ENCODE measurements around the gene CDKN2A.
"Not testable (repeated sequence)": the region's sequence is repeated elsewhere in the genome, so short reads cannot be mapped to it uniquely, and the experiment has no call there.

CDKN2A gene

DNA sequence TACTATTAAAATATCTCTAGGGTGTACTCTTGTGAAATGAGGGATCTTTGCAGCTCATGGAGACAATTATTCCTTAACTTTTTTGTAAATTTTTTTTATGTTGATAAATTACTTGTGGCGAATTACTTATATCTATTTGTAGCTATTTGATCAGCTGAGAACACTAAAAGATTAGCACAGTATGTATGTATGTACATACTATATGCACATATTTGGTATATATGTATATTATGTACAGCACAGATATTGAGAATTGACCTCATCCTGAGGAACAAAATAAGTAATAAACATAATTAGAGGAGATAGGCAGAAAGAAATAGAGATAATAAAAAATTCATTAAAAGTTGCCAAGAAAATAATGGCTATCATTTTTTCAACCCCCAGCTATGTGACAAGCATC, 11.8 kb downstream of the CDKN2A start:
- no peak for DNase-seq (ENCODE audit: low read depth, low spot score)

DNA sequence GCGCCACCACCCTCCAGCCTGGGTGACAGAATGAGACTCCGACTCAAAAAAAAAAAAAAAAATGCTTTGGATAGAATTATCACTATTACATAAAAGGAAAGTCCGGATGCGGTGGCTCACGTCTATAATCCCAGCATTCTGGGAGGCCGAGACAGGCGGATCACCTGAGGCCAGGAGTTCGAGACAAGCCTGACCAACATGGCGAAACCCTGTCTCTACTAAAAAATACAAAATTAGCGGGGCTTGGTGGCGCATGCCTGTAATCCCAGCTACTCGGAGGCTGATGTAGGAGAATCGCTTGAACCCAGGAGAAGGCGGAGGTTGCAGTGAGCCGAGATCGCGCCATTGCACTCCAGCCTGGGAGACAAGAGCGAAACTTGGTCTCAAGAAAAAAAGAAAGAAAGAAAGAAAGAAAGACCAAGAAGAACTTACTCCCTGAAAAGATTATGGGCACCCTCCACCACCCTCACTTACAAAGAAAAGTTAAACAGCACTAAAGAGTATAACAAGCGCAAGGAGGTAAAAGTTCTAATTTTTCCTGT, 17.8 kb downstream of the CDKN2A start:
- no peak for DNase-seq (ENCODE audit: low read depth, low spot score)

DNA sequence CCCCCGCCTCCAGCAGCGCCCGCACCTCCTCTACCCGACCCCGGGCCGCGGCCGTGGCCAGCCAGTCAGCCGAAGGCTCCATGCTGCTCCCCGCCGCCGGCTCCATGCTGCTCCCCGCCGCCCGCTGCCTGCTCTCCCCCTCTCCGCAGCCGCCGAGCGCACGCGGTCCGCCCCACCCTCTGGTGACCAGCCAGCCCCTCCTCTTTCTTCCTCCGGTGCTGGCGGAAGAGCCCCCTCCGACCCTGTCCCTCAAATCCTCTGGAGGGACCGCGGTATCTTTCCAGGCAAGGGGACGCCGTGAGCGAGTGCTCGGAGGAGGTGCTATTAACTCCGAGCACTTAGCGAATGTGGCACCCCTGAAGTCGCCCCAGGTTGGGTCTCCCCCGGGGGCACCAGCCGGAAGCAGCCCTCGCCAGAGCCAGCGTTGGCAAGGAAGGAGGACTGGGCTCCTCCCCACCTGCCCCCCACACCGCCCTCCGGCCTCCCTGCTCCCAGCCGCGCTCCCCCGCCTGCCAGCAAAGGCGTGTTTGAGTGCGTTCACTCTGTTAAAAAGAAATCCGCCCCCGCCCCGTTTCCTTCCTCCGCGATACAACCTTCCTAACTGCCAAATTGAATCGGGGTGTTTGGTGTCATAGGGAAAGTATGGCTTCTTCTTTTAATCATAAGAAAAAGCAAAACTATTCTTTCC, 19.3 kb downstream of the CDKN2A start:
- no peak for DNase-seq (ENCODE audit: low read depth, low spot score)

DNA sequence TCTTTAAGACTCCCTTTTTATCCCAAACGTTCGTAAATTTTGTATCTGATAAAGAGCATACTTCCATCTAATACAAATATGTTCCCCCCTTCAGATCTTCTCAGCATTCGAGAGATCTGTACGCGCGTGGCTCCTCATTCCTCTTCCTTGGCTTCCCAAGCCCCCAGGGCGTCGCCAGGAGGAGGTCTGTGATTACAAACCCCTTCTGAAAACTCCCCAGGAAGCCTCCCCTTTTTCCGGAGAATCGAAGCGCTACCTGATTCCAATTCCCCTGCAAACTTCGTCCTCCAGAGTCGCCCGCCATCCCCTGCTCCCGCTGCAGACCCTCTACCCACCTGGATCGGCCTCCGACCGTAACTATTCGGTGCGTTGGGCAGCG, 19.9 kb downstream of the CDKN2A start:
- DNase-seq (ENCODE audit: low read depth, low spot score): no peak

DNA sequence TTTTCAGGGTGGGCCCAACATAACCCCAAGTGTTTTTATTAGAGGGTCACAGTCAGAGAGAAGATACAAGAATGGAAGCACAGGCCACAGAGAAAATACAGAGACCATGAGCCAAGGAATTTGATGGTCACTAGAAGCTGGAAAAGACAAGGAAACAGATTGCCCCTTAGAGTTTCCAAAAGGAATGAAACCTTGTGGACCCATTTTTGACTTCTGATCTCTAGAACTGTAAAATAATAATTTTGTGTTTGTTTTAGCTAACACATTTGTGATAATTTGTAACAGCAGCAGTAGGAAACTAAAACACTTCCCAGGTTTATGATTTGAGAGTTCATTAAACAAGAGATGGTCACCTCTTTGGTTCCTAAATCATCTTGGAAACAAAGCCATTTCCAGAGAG, 21.8 kb downstream of the CDKN2A start:
- DNase-seq (ENCODE audit: low read depth, low spot score): no peak

DNA sequence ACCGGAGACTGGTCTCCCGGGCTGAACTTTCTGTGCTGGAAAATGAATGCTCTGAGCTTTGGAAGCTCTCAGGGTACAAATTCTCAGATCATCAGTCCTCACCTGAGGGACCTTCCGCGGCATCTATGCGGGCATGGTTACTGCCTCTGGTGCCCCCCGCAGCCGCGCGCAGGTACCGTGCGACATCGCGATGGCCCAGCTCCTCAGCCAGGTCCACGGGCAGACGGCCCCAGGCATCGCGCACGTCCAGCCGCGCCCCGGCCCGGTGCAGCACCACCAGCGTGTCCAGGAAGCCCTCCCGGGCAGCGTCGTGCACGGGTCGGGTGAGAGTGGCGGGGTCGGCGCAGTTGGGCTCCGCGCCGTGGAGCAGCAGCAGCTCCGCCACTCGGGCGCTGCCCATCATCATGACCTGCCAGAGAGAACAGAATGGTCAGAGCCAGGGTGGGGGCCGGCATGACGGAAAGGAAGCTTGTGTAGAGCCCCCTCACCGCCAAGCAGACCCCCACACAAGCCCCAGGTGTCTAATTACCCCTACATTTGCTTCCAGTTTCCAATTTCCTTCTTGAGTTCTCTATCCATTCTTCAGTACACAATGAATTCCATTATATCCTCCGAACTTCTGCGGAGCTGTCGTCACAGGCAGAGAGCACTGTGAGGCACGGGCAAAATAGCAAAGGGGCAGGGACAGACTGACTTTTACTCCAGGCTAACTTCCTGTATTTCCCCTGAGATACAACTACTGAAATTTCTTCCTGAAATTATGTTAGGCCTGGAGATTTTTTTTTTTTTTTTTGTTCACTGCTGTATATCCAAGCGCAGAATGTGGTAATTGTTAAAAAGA, 23.2 kb downstream of the CDKN2A start:
- DNase-seq (ENCODE audit: low read depth, low spot score): no peak

DNA sequence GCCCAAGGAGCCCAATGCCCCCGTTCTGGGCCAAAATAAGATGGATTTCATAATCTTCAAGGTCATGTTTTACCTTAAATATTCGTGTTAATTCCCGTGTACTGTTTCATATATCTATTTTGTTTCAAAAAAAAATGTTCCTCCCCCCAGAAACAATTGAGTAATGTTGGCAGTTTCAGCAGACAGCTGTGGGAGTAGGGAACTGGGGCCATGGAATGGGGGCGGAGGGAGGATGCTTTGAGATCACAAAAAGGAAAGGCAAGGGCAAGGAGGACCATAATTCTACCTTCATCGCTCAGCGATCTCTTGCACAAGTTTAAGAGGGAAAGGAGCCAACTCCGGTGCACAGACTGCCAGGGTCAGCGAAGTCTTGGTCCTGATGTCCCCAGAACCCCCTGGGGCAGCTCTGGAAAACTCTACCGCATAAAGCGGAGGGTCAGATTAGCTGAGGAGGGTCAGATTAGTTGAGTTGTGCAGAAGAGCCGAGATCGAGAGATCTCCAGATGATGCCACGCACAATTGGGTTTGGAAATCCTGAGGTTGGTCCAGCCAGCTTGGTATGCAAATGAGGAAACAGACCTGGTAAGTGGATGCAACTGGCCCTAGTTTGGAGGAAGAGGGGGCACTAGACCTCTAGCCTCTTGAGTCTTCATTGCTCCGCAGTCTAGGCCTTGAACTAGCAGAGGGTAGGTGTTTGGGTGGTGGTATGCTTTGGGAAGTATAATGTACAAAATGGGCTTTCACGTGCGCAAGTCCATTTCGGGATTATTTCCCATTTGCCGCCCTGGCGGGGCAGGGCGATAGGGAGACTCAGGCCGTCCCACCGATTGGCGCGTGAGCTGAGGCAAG, 24.0 kb downstream of the CDKN2A start:
- DNase-seq (ENCODE audit: low read depth, low spot score): no peak

DNA sequence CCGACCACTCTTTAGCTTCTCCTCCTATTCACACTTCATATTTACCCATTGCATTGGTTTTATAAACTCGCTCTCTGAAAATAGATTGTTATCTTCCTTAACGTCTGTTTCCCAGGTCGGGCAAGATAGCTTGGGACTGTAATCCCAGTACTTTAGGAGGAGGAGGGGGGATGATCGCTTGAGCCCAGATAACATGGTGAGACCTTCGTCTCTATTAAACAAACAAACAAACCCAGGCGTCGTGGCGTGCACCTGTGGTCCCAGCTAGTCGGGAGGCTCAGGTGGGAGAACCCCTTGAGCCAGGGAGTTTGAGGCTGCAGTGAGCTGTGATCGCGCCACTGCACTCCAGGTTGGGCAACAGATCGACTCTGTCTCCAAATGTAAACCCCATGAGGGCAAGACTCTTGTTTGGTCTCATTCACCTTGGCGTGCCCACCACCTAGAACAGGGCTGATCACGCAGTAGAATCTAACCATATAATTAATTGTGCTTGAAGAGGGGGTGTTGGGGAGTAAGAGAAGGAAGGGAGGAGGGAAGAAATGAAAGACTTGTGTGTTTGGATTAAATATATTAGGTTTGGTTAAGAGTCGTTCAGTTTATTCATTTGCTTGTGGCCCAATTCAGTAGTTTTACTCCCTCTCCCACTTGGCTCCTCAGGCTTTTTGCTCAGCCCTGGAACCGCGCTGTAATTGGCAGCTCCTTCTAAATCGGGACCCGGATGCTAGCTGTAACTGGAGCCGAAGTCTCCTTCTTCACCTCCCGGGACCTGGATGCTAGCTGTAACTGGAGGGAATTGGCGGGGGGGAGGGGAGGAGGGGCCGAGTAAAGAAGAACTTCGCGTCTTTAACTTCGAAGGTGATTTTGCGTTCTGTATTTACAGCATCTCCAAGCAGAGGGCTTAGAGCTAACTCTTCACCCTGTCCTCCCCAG, 24.9 kb downstream of the CDKN2A start:
- DNase-seq (ENCODE audit: low read depth, low spot score): no peak

DNA sequence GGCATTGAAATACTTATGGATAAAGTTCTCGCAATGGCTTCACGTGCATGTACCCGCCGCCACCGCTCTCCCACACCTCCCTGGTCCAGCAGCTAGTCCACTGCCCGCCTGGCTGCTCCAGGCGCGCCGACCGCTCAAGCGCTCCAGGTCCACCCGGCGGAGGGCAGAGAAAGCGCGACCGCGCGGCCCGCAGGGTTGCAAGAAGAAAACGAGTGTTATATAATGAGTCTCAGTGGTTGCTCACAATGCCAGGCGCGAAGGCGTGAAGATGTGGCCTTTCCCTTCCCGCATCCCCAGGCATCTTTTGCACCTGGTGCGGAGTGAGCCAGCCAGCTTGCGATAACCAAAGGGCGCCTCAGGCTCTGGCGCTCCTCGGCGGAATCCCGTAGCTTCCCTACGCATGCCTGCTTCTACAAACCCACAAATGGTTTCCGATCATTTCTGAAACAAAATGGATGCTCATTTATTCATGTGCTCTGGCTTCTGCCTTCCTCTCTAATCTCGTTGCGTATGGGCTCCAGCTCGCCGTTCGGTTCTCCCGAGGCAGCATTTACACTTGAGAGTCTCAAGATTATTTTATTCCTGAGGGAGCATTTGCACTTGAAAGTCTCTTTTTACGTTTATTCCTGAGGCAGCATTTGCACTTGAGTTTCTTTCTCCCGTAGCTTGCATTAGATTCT, 25.7 kb downstream of the CDKN2A start:
- no peak for DNase-seq (ENCODE audit: low read depth, low spot score)

DNA sequence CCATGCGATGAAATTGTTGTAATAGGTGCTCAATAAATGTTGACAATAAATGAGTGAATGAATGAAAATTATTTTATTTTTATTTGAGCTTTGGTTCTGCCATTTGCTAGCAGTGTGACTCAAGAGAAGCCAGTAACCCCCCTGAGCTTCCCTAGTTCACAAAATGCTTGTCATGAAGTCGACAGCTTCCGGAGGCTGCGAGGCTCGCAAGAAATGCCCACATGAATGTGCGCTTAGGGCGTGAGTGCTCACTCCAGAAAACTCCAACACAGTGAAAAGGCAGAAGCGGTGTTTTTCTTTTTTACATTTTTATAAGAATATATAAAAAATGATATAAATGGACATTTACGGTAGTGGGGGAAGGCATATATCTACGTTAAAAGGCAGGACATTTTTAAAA, 26.5 kb downstream of the CDKN2A start:
- DNase-seq (ENCODE audit: low read depth, low spot score): no peak

DNA sequence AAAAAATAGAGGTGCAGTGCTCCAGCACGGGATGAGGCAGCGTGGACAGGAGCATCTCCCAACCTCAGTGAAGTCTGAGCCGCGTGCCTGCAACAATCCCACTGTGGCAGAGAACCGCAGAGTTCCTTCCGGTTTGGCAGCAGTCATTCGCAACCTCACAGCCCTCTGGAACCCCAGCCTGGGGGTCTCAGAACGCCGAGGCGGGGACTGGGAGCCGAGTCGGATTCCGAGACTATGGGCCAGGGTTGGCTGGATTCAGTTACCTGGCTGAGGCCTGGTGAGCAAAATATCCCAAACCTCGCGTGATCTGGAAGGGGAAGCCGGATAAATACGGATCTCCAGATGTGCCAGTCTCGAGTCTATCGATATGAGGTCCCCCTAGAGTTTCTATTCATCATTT, 27.0 kb downstream of the CDKN2A start:
- no peak for DNase-seq (ENCODE audit: low read depth, low spot score)

DNA sequence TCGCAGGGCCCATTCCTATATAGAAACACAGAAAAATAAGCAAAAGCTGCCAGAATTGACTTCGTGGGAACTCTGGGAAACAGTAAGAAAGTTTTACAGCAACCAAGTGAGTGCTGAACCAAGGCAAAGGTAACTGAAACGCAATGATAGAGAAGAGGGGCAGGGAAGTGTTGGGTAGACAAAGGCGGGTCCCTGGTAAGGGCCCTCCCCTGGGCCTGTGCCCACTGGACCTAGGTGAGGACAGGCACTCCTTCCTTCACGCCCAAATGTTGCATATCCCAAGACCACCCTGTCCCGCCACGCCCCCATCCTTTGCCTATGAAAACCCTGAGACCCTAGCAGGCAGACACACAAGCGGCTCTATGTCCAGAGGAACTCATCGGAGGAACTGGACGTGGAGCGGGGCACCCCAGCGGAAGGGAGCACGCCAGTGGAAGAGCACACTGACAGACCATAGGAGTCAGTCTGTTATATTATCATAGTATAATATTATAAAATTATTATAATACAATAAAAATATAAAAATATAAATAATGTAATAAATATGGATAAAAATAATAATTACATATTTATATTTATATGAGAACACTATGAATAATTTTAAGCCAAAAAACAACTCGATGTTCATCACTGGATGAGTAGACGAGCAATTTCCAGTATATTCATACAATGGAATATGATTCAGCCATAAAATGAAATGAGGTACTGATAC, 27.9 kb downstream of the CDKN2A start:
- no peak for DNase-seq (ENCODE audit: low read depth, low spot score)

DNA sequence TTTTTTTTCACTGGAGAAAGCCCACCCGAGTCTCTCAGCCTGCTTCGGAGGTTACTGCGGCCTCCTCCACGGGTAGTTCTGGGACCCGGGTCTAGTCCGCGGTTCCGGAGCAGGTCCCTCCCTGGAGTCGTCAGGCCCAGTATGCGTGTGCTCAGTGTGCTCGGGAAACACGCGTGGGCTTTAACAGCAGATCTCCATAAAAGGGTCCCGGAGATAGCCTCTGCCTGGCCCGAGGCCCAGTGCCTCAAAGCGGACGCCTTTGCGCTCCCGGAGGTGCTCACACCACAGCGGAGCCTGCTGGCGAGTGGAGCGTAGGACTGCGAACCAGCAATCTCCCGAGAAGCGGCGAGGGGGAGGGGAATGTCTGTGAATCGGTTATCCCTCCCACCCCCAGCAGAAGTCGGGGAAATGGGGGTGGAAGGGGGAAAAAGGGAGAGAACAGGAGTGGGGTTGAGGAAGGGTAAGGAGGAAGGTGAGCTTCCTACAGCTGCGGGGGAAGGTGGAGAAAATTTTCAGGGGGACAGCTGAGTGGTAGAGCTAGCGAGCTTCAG, 28.7 kb downstream of the CDKN2A start:
- DNase-seq (ENCODE audit: low read depth, low spot score): no peak

DNA sequence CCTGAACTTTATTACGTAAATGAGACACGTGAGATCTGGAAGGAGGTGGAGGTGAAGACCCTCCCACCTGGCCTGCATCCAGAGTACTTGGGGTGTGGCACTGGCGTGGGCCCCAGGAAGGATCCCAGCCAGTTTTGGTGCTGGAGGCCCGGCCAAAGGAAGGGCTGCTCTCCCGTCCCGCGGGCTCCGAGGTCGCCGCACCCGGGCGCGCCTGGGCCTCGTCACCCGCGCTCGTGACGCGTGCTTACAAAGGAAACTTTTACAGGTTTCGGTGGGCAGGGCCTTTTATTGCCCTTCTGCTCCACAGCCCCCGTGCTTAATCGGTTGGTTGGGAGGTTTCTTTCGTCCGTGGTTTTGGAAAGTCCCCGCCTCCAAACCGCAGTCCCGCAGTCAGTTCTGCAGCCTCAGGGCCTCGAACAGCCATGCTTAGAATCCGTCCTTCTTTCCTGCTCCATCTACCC, 29.2 kb downstream of the CDKN2A start:
- DNase-seq (ENCODE audit: low read depth, low spot score): no peak

DNA sequence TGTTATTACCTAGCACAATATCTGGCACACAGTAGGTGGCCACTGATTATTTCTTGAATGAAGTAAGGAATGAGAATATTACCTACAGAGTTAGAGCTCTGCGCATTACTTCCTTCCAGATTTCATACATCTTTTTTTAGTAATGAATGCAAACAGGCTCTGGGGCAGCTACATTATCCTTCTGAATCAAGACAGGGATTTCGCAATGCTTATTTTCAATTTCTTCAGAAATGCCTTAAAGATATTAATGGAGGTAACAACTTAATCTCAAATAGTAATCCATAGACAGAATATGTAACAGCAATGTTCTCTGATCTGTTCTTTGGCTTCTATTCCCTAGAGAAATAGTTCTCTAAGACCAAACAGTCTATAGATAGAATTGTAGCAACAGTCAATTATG, 32.6 kb downstream of the CDKN2A start:
- DNase-seq (ENCODE audit: low read depth, low spot score): no peak

DNA sequence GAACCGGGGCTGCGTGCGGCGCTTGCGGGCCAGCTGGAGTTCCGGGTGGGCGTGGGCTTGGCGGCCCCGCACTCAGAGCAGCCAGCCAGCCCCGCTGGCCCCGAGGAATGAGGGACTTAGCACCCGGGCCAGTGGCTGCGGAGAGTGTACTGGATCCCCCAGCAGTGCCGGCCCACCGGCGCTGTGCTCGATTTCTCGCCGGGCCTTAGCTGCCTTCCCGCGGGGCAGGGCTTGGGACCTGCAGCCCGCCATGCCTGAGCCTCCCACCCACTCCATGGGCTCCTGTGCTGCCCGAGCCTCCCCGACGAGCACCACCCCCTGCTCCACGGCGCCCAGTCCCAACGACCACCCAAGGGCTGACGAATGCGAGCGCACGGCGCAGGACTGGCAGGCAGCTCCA, 34.9 kb downstream of the CDKN2A start:
- DNase-seq (ENCODE audit: low read depth, low spot score): not testable (repeated sequence)

DNA sequence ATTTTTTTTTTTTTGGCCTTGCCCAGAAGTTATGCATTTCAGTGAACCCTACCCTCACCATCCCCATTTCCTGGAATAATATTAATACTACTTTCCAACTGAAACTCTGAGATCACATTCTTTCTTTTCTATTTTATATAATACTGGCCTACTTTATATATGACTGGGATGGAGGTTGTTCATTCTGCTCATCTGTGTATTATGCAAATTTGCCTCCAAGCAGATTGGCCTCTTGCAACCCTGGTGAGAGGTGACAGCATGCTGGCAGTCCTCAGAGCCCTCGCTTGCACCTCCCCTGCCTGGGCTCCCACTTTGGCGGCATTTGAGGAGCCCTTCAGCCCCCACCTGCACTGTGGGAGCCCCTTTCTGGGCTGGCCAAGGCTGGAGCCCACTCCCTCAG, 35.4 kb downstream of the CDKN2A start:
- DNase-seq (ENCODE audit: low read depth, low spot score): no peak

DNA sequence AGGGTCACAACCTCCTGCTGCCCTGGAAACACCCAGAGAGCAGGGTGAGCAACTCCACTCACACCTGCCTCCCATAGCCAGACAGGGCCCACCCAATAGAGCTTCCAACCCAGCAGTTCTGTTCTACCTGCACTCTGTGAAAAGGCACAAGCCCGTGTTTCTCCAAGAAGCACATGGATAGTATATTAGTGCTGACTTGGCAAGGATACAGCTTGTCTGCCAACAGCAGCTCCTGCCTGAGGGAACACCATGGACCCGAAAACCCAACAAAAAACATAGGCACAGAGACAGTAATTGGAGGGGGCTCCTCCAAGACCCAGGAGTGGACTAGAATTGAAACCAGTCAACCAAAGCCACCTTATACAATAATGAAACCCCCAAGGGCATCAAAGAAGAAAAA, 48.6 kb downstream of the CDKN2A start:
- no peak for DNase-seq (ENCODE audit: low read depth, low spot score)

DNA sequence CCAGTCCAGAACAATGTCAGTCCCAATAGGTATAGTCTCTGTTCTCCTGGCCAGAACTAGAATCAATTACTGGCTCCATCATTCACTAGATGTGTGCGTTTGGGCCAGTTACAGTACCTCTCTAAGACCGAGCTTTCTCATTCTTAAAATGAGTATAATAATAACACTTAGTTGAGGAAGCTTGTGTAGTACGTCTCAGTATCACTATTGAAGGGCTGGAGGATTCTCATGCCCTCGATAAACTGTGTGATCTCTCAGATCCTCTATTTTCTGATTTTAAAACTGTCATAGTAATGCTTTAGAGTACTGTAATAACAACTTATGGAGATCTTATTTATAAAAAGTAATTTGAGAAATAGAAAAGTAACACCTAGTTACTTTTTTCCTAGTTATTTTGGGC, 50.7 kb downstream of the CDKN2A start:
- DNase-seq (ENCODE audit: low read depth, low spot score): no peak

Data from activated naive CD8-positive, alpha-beta T cell treated with anti-CD3 and anti-CD28 coated beads, Interleukin-2, amount 50 U/mL, for 16 hours (primary cell).